RWPE1 (cell line): ENCODE data around the gene NEUROG2.

Experiments
- CTCF ChIA-PET: fragments of 350-600 bp; sonication (Branson Sonifier 250); formaldehyde crosslinking; extraction: SDS; loops from one replicate; lab custom pipeline; 2021; lab: Yijun Ruan, JAX
- POLR2A ChIA-PET: fragments of 400-600 bp; formaldehyde crosslinking; extraction: SDS; loops from one replicate; lab custom pipeline; 2020; ENCODE audit warnings: antibody characterized with exemption; ENCODE audit not compliant: low non-redundant PET; lab: Yijun Ruan, JAX
- DNase-seq: peaks from one replicate; pipeline ENCODE4 v3.0.0; 2012; ENCODE audit warnings: low spot score
- H3K27ac ChIP-seq: fragments of 450-650 bp; 2 replicates; pipeline ENCODE4 v1.5.1; 2017
- TF ChIP-seq, protein P1 (sequence below): fragments of 450-650 bp; conservative IDR thresholded peaks from 2 replicates; pipeline ENCODE4 v1.5.1; 2017; ENCODE audit warnings: low read depth, mild to moderate bottlenecking

Gene NEUROG2

DNA sequence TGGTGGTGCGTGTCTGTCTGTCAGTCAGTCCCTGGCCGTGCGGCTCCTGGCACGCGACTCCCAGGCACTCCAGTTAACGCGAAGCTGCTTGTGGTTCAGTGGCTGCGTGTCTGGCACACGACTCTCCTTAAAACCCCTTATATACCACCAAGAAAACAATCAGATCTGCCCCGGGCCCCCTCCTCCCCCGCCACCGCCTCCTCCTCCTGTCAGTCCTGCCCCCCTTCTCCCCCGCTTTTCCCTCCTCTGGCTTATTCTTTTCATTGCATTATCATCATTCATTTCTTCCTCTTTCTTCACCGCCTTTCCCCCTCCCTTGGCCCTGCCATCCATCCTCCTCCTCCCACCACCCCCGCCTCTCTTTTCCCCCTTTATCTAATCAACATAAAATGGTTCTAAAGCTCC is at the start of gene NEUROG2:
NEUROG2 (minus strand) TSS at position 115 of the 405 bp plus-strand sequence. CDS start 705 bp downstream, outside the sequence.
- POLR2A ChIA-PET: interaction anchor here (0.5 kb wide), 1 partner anchor 231 kb away, joined by 3 read pairs; no protein-coding TSS in a partner anchor
- no peak within 1 kb of the TSS for H3K27ac ChIP-seq
- TF ChIP-seq, protein P1, sequence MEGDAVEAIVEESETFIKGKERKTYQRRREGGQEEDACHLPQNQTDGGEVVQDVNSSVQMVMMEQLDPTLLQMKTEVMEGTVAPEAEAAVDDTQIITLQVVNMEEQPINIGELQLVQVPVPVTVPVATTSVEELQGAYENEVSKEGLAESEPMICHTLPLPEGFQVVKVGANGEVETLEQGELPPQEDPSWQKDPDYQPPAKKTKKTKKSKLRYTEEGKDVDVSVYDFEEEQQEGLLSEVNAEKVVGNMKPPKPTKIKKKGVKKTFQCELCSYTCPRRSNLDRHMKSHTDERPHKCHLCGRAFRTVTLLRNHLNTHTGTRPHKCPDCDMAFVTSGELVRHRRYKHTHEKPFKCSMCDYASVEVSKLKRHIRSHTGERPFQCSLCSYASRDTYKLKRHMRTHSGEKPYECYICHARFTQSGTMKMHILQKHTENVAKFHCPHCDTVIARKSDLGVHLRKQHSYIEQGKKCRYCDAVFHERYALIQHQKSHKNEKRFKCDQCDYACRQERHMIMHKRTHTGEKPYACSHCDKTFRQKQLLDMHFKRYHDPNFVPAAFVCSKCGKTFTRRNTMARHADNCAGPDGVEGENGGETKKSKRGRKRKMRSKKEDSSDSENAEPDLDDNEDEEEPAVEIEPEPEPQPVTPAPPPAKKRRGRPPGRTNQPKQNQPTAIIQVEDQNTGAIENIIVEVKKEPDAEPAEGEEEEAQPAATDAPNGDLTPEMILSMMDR: no peak
- CTCF ChIA-PET: interaction anchor here (0.9 to 2.7 kb wide), 3 partner anchors 8 to 194 kb away, joined by 3 to 9 read pairs (median 3); no protein-coding TSS in a partner anchor
- DNase-seq: no peak

DNA sequence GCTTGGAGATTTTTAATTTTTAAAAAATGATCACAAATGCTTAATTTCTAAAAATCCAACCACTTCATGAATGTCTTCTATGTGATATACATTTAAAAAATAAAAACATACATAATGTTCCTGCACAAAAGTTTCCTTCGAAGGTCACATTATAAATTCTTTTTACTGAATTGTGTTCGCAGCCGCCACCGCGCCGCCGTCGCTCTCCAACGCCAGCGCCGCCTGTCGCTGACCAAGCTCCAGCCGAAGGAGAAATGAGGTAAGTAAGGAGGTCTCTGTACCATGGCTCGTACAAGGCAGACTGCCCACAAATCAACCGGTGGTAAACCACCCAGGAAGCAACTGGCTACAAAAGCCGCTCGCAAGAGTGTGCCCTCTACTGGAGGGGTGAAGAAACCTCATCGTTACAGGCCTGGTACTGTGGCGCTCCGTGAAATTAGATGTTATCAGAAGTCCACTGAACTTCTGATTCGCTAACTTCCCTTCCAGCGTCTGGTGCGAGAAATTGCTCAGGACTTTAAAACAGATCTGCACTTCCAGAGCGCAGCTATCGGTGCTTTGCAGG is 48.8 kb upstream of the NEUROG2 start:
- POLR2A ChIA-PET: no interaction called here
- TF ChIP-seq, protein P1: no peak
- CTCF ChIA-PET: interaction anchor here (1.0 kb wide), 1 partner anchor 41 kb away, joined by 4 read pairs; no protein-coding TSS in a partner anchor
- DNase-seq: no peak
- H3K27ac ChIP-seq: no peak overlapping the region

DNA sequence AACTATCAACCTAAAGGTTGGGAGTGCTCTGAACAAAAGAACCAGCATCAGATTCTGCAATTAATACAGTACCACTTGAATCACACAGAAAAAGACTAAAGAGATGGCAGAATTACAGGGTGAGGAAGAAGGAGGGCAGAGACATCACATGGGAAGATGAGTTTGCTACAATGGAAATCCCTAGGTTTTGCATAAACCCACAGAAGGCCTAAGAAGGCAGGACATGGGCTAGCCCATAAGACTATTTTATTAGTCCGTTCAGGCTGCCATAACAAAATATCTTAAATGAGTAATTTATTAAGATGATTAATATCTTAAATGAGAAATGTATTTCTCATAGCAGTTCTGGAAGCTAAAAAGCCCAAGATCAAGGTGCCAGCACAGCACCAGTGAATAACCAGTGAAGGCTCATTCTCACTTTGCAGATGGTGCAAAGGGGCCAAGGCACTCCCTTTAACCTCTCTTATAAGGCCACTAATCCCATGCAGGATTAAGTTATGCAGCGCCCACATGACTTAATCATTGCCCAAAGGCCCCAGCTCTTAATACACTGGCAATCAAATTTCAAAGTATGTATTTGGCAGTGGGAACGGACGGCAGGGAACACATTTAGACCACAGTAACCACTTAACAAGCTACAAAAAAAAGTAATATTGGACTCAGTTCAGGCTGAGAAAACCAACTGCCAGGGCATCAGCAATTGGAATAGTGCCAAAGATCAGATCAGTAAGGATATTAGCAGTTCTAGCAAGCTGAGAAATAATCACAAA is 47.6 kb upstream of the NEUROG2 start:
- TF ChIP-seq, protein P1: no peak
- POLR2A ChIA-PET: no interaction called here
- CTCF ChIA-PET: interaction anchor here (1.0 kb wide), 1 partner anchor 40 kb away, joined by 4 read pairs; no protein-coding TSS in a partner anchor
- no peak overlapping the region for H3K27ac ChIP-seq
- no peak for DNase-seq

DNA sequence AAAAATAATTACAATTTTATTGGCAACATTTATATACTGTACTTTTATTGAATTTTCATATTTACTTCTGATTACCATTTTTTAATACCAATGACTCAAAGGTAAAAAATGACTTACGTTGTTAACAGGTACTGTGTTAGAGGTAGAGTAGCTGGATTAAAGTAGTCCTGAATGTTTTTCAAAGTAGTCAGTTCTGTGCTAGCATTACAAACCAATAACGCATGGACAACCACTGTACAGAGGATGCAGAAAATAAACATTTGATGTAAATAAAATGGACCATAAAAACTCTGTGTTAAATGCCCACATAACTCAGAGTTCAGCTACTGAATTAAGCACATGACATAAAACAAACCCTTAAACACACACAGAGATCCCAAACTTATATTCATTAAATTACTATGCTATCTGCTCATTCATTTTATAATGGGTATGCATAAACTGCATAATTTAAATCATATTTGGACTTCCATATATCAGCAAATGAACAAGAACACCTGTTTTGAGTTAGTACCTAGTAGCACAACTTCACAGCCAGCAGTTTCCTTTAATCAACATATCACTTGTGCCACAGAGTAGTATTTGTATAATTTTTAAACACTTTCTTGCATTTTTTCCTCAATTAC is 46.4 kb upstream of the NEUROG2 start:
- ChIA-PET POLR2A (no interaction called here), CTCF (no interaction called here)
- DNase-seq: no peak
- TF ChIP-seq, protein P1: no peak
- no peak overlapping the region for H3K27ac ChIP-seq

DNA sequence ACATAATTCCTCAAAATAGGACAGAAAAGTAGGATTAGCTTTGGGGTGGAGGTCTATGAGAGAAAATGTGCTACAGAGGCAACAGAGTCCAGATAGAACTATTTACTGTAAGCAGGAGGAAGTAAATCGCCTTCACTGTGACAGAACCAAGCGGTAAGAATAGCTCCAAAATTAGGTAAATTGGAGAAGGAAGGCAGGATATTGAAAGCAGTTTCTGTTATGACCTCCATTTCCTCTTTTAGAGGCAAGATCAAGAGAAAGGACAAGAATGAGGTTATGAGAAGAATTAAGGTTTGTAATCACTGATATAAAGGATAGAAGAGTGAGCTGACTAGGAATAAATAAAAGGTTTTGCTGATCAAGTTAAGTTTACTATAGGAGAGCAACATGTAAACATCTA is 44.1 kb upstream of the NEUROG2 start:
- H3K27ac ChIP-seq: no peak overlapping the region
- ChIA-PET POLR2A (no interaction called here), CTCF (interaction anchor here (1.1 kb wide), 1 partner anchor 718 kb away, joined by 3 read pairs; no protein-coding TSS in a partner anchor)
- TF ChIP-seq, protein P1: no peak
- DNase-seq: no peak

DNA sequence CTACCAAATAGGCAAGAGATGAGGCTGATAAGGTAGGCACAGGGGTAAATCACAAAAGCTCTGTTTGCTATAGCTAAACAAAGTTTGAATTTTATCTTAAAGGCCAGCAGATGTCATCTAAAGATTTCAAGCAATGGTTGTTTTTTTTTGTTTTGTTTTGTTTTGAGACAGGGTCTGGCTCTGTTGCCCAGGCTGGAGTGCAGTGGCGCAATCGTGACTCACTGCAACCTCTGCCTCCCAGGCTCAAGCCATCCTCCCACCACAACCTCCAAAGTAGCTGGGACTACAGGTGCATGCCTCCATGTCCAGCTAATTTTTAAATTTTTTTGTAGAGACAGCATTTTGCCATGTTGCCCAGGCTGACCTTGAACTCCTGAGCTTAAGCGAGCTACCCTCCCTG is 43.1 kb upstream of the NEUROG2 start:
- TF ChIP-seq, protein P1: no peak
- CTCF ChIA-PET: no interaction called here
- no peak for DNase-seq
- no peak overlapping the region for H3K27ac ChIP-seq
- POLR2A ChIA-PET: no interaction called here
